Measurements from ENCODE around the gene PKP1. TPM values are rescaled to one million over a fixed set of nuclear protein-coding genes. Genes with fewer than 3 reads are reported as not detected.

The PKP1 gene
- total and polyA plus RNA-seq, 2 donors (not counting 3 experiments of a cell fraction or from before 2014, with no cell fraction given) = 0.01 TPM; not detected in 1

DNA sequence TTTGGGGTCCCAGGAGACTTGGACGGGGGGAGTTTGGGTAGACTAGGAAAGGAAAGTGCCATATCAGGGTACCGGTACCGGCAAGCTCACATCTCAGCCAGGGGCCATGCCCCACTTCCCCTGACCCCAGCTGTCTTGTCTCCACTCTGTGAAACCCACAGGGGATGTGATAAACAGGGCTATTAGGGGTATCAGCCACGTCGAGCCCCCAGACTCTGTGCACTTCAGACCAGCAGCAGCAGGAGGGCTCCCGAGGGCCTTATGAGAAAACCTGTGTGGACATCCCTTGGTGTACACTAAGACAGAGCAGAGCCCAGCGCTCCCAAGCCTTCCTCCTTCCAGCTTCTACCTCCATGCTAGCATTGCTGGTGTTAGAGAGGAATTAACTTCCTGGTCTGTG, 47.9 kb downstream of the PKP1 start:
- Histone ChIP-seq H3K9me3 (replicated peaks; ENCODE audit: control insufficient read depth, insufficient read depth, low read length) (no peaks in the 10 kb centered on the region), H3K36me3 (ENCODE audit: control insufficient read depth in 2 of 2, extremely low read depth in 1 of 2, insufficient read depth in 2 of 2, low read length in 2 of 2) (no peaks in the 10 kb centered on the region), H3K9ac (replicated peaks; ENCODE audit: extremely low read depth, insufficient read depth, low read length) (no peak overlapping the region), H4K20me1 (replicated peaks; ENCODE audit: control insufficient read depth, extremely low read depth, insufficient read depth, low read length) (no peaks in the 10 kb centered on the region), H3K4me3 (replicated peaks in 1 of 3; ENCODE audit: insufficient read depth in 1 of 3, low read depth in 1 of 3, low read length in 3 of 3) (no peak overlapping the region), H2AFZ (ENCODE audit: low read depth, low read length) (no peak overlapping the region), H3K27me3 (ENCODE audit: control insufficient read depth in 2 of 2, insufficient read depth in 2 of 2, low read length in 2 of 2) (peaks cover 0 to 5% of the 10 kb centered on the region in 2 experiments), H3K27ac (ENCODE audit: insufficient read depth, low read depth, low read length) (no peak overlapping the region), H3K4me1 (ENCODE audit: control insufficient read depth, extremely low read depth, insufficient read depth, low read length) (no peaks in the 10 kb centered on the region), H3K79me2 (ENCODE audit: control insufficient read depth, insufficient read depth, low read length) (no peaks in the 10 kb centered on the region), H3K9me1 (replicated peaks; ENCODE audit: control insufficient read depth, extremely low read depth, insufficient read depth, low read length) (no peaks in the 10 kb centered on the region), H3K4me2 (ENCODE audit: insufficient read depth, low read length) (no peak overlapping the region)
- dilution Hi-C loops (cut with MboI; ENCODE audit: extremely low pct_ligation_motif_present, low sequenced_read_pairs) (no loop called here), intact Hi-C loops (cut with micrococcal nuclease) (no loop called here)
- ChIA-PET CTCF (interaction anchor here (2.4 kb wide), 1 partner anchor 17 kb away, joined by 7 read pairs; no protein-coding TSS in a partner anchor), POLR2A (no interaction called here)
- FAIRE-seq (no peak), DNase-seq (ENCODE audit: low read depth, low spot score) (no peak)
- TF ChIP-seq GATA2 (IDR thresholded peaks at IDR 0.05; ENCODE audit: insufficient read depth, insufficient read length, low read depth, low read length) = no peak
- TF ChIP-seq, protein P1, sequence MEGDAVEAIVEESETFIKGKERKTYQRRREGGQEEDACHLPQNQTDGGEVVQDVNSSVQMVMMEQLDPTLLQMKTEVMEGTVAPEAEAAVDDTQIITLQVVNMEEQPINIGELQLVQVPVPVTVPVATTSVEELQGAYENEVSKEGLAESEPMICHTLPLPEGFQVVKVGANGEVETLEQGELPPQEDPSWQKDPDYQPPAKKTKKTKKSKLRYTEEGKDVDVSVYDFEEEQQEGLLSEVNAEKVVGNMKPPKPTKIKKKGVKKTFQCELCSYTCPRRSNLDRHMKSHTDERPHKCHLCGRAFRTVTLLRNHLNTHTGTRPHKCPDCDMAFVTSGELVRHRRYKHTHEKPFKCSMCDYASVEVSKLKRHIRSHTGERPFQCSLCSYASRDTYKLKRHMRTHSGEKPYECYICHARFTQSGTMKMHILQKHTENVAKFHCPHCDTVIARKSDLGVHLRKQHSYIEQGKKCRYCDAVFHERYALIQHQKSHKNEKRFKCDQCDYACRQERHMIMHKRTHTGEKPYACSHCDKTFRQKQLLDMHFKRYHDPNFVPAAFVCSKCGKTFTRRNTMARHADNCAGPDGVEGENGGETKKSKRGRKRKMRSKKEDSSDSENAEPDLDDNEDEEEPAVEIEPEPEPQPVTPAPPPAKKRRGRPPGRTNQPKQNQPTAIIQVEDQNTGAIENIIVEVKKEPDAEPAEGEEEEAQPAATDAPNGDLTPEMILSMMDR (IDR thresholded peaks at IDR 0.05; ENCODE audit: extremely low read depth in 1 of 2, insufficient read depth in 1 of 2, low read depth in 1 of 2, low read length in 2 of 2) = no peak
- no TSS peak for BruUV-seq (replicated peaks)

DNA sequence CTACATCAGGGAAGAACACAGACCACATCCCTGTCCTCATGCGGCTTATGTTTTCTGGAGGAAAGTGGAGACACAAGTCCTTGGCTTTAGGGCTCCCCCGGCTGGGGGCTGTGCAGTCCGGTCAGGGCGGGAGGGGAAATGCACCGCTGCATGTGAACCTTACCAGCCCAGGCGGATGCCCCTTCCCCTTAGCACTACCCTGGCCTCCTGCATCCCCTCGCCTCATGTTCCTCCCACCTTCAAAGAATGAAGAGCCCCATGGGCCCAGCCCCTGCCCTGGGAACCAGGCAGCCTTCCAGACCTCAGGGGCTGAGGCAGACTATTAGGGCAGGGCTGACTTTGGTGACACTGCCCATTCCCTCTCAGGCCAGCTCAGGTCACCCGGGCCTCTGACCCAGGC, 48.7 kb downstream of the PKP1 start:
- H3K4me3 ChIP-seq (replicated peaks in 1 of 3; ENCODE audit: insufficient read depth in 1 of 3, low read depth in 1 of 3, low read length in 3 of 3) = no peak overlapping the region
- H3K4me1 ChIP-seq (ENCODE audit: control insufficient read depth, extremely low read depth, insufficient read depth, low read length) = no peaks in the 10 kb centered on the region
- H3K36me3 ChIP-seq (ENCODE audit: control insufficient read depth in 2 of 2, extremely low read depth in 1 of 2, insufficient read depth in 2 of 2, low read length in 2 of 2) = no peaks in the 10 kb centered on the region
- ChIA-PET POLR2A (no interaction called here), CTCF (no interaction called here)
- peaks cover 0 to 5% of the 10 kb centered on the region in 2 experiments for H3K27me3 ChIP-seq (ENCODE audit: control insufficient read depth in 2 of 2, insufficient read depth in 2 of 2, low read length in 2 of 2)
- H2AFZ ChIP-seq (ENCODE audit: low read depth, low read length) = no peak overlapping the region
- dilution Hi-C loops (cut with MboI; ENCODE audit: extremely low pct_ligation_motif_present, low sequenced_read_pairs) = no loop called here
- no peaks in the 10 kb centered on the region for H3K9me3 ChIP-seq (replicated peaks; ENCODE audit: control insufficient read depth, insufficient read depth, low read length)
- no peak overlapping the region for H3K9ac ChIP-seq (replicated peaks; ENCODE audit: extremely low read depth, insufficient read depth, low read length)
- BruUV-seq (replicated peaks) = no TSS peak
- no peak for TF ChIP-seq EZH2 (IDR thresholded peaks at IDR 0.05; ENCODE audit: borderline replicate concordance, low read depth, low read length, severe bottlenecking)
- TF ChIP-seq, protein P2, sequence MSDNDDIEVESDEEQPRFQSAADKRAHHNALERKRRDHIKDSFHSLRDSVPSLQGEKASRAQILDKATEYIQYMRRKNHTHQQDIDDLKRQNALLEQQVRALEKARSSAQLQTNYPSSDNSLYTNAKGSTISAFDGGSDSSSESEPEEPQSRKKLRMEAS (IDR thresholded peaks at IDR 0.05; ENCODE audit: insufficient read depth, insufficient read length) = no peak
- no peak for TF ChIP-seq JUN (IDR thresholded peaks at IDR 0.05; ENCODE audit: borderline replicate concordance, insufficient read depth, insufficient read length, low read depth)
- no peak for TF ChIP-seq POLR2A (IDR thresholded peaks at IDR 0.05; ENCODE audit: low read depth, low read length)
- no peak for TF ChIP-seq POLR2AphosphoS5 (IDR thresholded peaks at IDR 0.05; ENCODE audit: insufficient read depth, low read depth, low read length)
- TF ChIP-seq, protein P1 (IDR thresholded peaks at IDR 0.05; ENCODE audit: extremely low read depth in 1 of 2, insufficient read depth in 1 of 2, low read depth in 1 of 2, low read length in 2 of 2) = no peak
- TF ChIP-seq MYC (IDR thresholded peaks at IDR 0.05; ENCODE audit: low read depth, low read length) = no peak
- no peak for TF ChIP-seq GATA2 (IDR thresholded peaks at IDR 0.05; ENCODE audit: insufficient read depth, insufficient read length, low read depth, low read length)
- no peak for TF ChIP-seq FOS (IDR thresholded peaks at IDR 0.05; ENCODE audit: borderline replicate concordance, insufficient read depth, low read length)
- no peak overlapping the region for H3K4me2 ChIP-seq (ENCODE audit: insufficient read depth, low read length)
- H3K9me1 ChIP-seq (replicated peaks; ENCODE audit: control insufficient read depth, extremely low read depth, insufficient read depth, low read length) = no peaks in the 10 kb centered on the region
- H3K27ac ChIP-seq (ENCODE audit: insufficient read depth, low read depth, low read length) = no peak overlapping the region
- H4K20me1 ChIP-seq (replicated peaks; ENCODE audit: control insufficient read depth, extremely low read depth, insufficient read depth, low read length) = no peaks in the 10 kb centered on the region
- no peak for DNase-seq (ENCODE audit: low read depth, low spot score)
- FAIRE-seq = no peak
- no peaks in the 10 kb centered on the region for H3K79me2 ChIP-seq (ENCODE audit: control insufficient read depth, insufficient read depth, low read length)
- intact Hi-C loops (cut with micrococcal nuclease) = no loop called here
